ENCODE measurements around the gene OR7C1.
A peak's percentile ranks its signal among the peaks of the same experiment; 100 is the strongest.
"Not testable (repeated sequence)": the region's sequence is repeated elsewhere in the genome, so short reads cannot be mapped to it uniquely, and the experiment has no call there.

The OR7C1 gene

GRCh38 chr19:14783410-14783998, 51.5 kb downstream of the OR7C1 start:
- not testable (repeated sequence) for DNase-seq

- DNase-seq: no peak
These were observed 52.2 kb downstream of the OR7C1 start for GRCh38 chr19:14782626-14783409.

DNA sequence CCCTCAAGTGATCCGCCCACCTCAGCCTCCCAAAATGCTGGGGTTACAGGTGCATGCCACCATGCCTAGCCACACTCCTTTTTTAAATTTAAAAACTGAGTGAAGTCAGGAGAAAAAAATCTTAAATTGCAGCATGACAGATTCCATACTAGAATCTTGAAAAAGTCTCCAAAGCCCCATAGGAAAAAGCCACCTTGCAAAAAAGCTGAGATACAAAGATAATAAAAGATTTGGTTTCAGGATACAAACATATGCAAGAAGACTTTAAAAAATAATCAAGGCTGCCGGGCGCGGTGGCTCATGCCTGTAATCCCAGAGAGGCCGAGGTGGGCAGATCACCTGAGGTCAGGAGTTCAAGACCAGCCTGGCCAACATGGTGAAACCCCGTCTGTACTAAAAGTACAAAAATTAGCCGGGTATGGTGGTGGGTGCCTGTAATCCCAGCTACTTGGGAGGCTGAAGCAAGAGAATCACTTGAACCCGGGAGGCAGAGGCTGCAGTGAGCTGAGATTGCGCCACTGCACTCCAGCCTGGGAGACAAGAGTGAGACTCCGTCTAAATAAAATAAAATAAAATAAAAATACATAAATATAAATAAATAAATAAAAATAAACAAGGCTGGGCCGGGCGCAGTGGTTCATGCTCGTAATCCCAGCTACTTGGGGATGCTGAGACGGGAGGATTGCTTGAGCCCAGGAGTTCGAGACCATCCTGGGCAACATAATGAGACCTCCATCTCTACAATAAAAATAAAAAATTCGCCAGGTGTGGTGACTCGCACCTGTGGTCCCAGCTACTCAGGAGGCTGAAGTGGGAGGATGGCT, 53.1 kb downstream of the OR7C1 start:
- DNase-seq: not testable (repeated sequence)

DNA sequence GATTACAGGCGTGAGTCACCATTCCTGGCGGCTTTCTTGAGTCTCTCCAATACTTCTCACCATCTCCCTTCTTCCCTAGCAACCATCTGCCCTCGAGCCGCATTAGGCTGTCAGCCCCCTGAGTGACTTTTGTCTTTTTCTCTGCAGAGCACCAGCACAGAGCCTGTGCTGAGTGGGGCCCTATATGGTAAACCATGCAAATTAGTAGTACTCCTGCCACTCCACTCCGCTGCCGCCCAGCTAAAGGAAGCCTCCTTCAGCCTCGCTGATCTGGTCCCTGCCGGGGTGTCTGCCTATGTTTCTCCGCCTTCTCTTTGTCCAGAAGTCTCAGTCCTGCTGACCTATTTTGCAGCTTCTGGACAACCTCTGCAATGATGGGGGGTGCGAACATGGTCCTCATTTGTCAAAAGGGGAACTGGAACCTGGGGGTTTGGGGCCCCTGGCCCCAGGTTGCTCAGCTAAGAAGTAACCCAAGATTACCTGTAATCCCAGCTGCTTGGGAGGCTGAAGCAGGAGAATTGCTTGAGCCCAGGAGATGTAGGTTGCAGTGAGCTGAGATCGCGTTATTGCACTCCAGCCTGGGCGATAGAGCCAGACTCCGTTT, 54.3 kb downstream of the OR7C1 start:
- DNase-seq: not testable (repeated sequence)

GRCh38 chr19:14779151-14779550, 55.8 kb downstream of the OR7C1 start:
- DNase-seq: no peak

GRCh38 chr19:14778110-14778845, 56.7 kb downstream of the OR7C1 start, which contains the start of gene ADGRE2:
TSS of gene ADGRE2 (minus strand) at chr19:14778560. CDS start at chr19:14776756, 1,804 bp downstream.
- not testable (repeated sequence) for DNase-seq

DNA sequence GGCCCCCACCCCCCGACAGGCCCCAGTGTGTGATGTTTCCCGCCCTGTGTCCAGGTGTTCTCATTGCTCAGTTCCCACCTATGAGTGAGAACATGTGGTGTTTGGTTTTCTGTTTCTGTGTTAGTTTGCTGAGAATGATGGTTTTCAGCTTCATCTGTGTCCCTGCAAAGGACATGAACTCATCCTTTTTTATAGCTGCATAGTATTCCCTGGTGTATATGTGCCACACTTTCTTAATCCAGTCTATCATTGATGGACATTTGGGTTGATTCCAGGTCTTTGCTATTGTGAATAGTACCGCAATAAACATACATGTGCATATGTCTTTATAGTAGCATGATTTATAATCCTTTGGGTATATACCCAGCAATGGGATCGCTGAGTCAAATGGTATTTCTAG, 57.3 kb downstream of the OR7C1 start:
- DNase-seq: not testable (repeated sequence)

GRCh38 chr19:14775869-14776586, 59.0 kb downstream of the OR7C1 start:
- DNase-seq: peak; percentile 50 to 54

DNA sequence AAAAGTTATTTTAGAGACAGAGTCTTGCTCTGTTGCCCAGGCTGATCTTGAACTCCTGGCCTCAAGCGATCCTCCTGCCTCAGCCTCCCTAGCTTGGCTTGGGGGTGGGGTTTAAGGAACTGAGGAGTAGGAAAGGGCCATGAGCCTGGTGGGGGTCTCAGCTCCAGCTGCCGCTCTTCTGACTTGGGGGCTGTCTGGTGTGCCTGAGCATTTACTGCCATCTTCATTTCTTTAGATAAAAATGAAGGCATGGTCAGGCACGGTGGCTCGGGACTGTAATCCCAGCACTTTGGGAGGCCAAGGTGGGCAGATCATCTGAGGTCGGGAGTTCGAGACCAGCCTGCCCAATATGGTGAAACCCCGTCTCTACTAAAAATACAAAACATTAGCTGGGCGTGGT, 59.7 kb downstream of the OR7C1 start:
- not testable (repeated sequence) for DNase-seq

DNA sequence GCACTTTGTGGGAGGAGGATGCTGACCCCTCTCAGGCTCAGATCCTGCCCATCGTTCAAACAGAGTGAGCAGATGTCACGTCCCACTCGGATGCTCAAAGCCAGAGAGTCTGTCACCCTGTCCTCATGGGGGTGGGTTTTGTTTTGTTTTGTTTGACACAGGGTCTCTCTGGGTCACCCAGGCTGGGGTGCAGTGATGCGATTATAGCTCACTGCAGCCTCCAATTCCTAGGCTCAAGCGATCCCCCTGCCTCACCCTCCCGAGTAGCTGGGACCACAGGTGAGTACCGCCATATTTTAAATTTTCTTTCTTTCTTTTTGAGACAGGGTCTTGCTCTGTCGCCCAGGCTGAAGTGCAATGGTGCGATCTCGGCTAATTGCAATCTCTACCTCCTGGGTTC, 60.6 kb downstream of the OR7C1 start:
- DNase-seq: no peak

DNA sequence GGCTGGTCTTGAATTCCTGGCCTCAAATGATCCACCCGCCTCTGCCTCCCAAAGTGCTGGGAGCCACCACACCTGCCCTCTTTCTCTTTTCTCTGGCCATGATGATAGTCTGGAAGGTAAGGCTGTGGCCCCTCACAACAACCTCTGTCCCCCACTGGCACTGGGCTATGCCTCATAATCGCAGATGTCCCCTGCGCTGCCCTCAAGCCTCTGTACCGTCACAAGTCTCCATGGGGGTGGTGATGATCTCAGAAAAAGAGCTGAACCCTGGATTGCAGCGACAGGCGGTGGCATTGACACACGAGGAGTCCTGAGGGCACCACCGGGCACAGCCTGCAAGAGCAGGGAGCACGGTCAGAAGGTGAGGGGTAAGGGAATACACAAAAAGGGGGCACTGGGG, 61.3 kb downstream of the OR7C1 start:
- not testable (repeated sequence) for DNase-seq

- DNase-seq: no peak
These were observed 62.0 kb downstream of the OR7C1 start for GRCh38 chr19:14772995-14773394.

- no peak for DNase-seq
These were observed 62.5 kb downstream of the OR7C1 start for GRCh38 chr19:14772467-14772866.

- no peak for DNase-seq
These were observed 63.8 kb downstream of the OR7C1 start for GRCh38 chr19:14770944-14771839.

DNA sequence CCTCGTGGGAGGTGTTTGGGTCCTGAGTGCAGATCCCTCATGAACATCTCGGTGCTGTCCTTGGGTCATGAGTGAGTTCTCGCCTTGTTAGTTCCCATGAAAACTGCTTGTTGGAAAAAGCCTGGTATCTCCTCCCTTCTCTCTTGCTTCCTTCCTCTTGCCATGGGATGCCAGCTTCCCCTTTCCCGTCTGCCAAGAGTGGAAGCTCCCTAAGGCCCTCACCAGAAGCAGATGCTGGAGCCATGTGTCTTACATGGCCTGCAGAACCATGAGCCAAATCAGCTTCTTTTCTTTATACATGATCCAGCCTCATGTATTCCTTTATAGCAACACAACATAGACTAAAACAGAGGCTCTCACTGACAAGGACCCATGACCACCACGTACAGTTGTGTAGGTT, 64.8 kb downstream of the OR7C1 start:
- no peak for DNase-seq

GRCh38 chr19:14769201-14769600, 65.8 kb downstream of the OR7C1 start:
- DNase-seq: no peak

GRCh38 chr19:14768001-14768400, 67.0 kb downstream of the OR7C1 start:
- no peak for DNase-seq

DNA sequence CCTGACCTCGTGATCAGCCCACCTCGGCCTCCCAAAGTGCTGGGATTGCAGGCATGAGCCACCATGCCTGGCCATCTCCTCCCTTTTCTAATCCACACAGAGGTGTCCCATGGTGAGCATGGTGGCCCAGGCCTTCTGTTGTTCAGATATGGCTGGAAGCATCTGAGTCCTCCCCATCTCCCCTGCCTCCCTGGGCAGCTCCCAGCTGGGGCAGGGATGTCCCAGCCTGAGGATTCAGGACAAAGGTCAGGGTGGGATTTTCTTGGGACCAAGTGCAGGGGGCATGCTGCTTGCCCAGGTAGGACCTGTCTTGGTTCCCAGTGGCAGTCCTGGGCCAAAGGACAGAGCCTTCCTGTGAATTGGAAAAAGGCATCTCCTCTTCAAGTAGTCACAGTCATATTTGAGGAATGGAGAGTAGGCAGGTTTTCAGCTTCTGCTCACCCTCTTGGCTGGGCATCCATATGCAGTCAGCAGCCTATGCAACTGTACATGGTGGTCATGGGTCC, 67.5 kb downstream of the OR7C1 start:
- no peak for DNase-seq

DNA sequence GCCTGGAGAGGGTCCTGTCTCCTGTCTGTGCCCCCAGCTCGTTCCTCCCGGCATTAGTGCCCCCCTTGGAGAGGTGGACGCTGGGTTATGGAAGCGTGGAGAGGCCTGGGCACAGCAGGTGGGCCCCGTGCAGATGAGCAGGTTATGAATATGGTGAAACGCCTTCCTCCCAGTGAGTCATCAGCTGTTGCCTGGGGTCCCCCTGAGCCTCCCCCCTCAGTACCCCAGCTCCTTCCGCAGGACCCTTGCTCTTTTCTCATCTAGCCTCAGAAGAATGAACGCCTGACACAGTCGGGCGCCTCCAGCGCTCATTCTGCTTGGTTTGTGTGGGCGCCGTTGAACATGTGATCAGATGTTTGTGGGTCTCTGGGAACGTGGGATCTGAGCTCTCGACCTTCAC, 69.1 kb downstream of the OR7C1 start:
- DNase-seq: not testable (repeated sequence)

DNA sequence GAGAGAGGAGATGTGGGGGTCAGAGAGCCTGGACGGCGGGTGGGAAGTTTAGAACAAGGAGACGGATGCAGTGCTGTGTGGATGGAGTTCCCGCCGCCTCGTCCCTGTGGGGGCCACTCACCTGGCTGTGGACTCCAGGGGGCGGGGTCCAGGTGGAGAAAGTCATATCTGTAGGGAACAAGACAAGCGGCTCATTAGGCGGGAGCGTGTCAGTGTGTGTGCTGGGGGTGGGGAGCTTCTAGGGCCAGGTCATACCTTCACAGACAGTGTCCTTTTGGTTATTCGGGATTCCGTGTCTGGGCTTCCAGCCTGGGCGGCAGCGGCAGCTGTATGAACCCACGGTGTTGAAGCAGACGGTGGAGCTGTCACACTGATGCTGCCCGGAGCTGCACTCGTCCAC, 69.6 kb downstream of the OR7C1 start:
- DNase-seq: not testable (repeated sequence)
